HG03565 (cell line): Measurements from ENCODE around the gene ST6GALNAC2.
"Not testable (repeated sequence)": the region's sequence is repeated elsewhere in the genome, so short reads cannot be mapped to it uniquely, and the experiment has no call there.

Experiments
- ATAC-seq: cut with Tn5 transposase; IDR thresholded peaks from one replicate; pipeline ENCODE4 v1.9.1; 2021; ENCODE audit warnings: mild to moderate bottlenecking, moderate library complexity; ENCODE audit not compliant: unreplicated experiment

The ST6GALNAC2 gene

GRCh38 chr17:76570877-76571471 is 14.7 kb downstream of the ST6GALNAC2 start:
- ATAC-seq = no peak

GRCh38 chr17:76570457-76570856 is 15.2 kb downstream of the ST6GALNAC2 start:
- no peak for ATAC-seq

- ATAC-seq = no peak
Observed at GRCh38 chr17:76569607-76570279, 15.9 kb downstream of the ST6GALNAC2 start.

GRCh38 chr17:76568811-76569221 is 16.8 kb downstream of the ST6GALNAC2 start:
- no peak for ATAC-seq

GRCh38 chr17:76567634-76568432 is 17.8 kb downstream of the ST6GALNAC2 start:
- ATAC-seq = no peak

- no peak for ATAC-seq
Observed at GRCh38 chr17:76566988-76567431, 18.6 kb downstream of the ST6GALNAC2 start.

- no peak for ATAC-seq
Observed at GRCh38 chr17:76566613-76566943, 19.1 kb downstream of the ST6GALNAC2 start.

GRCh38 chr17:76565728-76566612 is 19.7 kb downstream of the ST6GALNAC2 start:
- no peak for ATAC-seq

GRCh38 chr17:76564991-76565727 is 20.5 kb downstream of the ST6GALNAC2 start:
- ATAC-seq = not testable (repeated sequence)

- ATAC-seq = not testable (repeated sequence)
Observed at GRCh38 chr17:76563359-76563758, 22.3 kb downstream of the ST6GALNAC2 start.

GRCh38 chr17:76562734-76563148 is 22.9 kb downstream of the ST6GALNAC2 start:
- no peak for ATAC-seq

- ATAC-seq = no peak
Observed at GRCh38 chr17:76561799-76562268, 23.8 kb downstream of the ST6GALNAC2 start.

- no peak for ATAC-seq
Observed at GRCh38 chr17:76561332-76561731, 24.3 kb downstream of the ST6GALNAC2 start.

GRCh38 chr17:76560877-76561221 is 24.8 kb downstream of the ST6GALNAC2 start:
- ATAC-seq = no peak

GRCh38 chr17:76560036-76560876 is 25.4 kb downstream of the ST6GALNAC2 start:
- ATAC-seq = no peak

- ATAC-seq = not testable (repeated sequence)
Observed at GRCh38 chr17:76559460-76559859, 26.2 kb downstream of the ST6GALNAC2 start.

GRCh38 chr17:76558198-76559095 is 27.2 kb downstream of the ST6GALNAC2 start:
- ATAC-seq = no peak
